HT-29 (cell line): Measurements from ENCODE around the gene SDC4. TPM values are rescaled to one million over a fixed set of nuclear protein-coding genes. Genes with fewer than 3 reads are reported as not detected.
"Not testable (repeated sequence)": the region's sequence is repeated elsewhere in the genome, so short reads cannot be mapped to it uniquely, and the experiment has no call there.

Source experiments
- DNase-seq: peaks from one replicate; pipeline ENCODE4 v3.0.0-alpha.2; 2015; ENCODE audit warnings: low spot score
- total RNA-seq: library from RNA; depleted of rRNA; stranded (reverse); fragments of >200 nt; shearing (Covaris generic); gene quantifications from 2 replicates; pipeline ENCODE4 v1.2.3, GENCODE V29; 2014

SDC4 gene
- total RNA-seq, 1 experiment from 2014 or later, result 90.1 TPM

DNA sequence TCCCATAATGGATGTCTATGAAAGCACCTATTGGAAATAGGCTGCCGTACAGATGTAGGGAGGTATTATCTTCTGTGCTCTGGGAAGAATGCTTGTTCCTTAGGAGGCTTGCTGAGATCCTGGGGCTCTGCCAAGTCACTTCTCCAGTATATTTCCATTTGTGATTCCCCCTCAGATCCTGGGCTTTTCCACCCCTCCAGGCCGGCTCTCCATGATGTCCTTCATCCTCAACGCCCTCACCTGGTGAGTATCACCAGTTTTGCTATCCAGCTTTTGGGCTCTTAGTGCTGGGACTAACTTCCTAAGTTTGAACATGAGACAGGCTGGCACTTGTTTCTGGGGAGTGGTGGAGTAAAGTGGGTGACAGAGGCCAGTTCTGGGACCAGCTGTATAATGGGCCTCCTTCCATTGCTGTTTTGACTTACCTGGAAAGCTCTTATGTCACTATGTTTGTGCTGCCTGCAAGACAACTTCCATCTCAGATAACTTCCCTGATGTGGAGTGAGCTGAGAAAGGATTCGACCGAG is 17.3 kb upstream of the SDC4 start:
- DNase-seq, result no peak

DNA sequence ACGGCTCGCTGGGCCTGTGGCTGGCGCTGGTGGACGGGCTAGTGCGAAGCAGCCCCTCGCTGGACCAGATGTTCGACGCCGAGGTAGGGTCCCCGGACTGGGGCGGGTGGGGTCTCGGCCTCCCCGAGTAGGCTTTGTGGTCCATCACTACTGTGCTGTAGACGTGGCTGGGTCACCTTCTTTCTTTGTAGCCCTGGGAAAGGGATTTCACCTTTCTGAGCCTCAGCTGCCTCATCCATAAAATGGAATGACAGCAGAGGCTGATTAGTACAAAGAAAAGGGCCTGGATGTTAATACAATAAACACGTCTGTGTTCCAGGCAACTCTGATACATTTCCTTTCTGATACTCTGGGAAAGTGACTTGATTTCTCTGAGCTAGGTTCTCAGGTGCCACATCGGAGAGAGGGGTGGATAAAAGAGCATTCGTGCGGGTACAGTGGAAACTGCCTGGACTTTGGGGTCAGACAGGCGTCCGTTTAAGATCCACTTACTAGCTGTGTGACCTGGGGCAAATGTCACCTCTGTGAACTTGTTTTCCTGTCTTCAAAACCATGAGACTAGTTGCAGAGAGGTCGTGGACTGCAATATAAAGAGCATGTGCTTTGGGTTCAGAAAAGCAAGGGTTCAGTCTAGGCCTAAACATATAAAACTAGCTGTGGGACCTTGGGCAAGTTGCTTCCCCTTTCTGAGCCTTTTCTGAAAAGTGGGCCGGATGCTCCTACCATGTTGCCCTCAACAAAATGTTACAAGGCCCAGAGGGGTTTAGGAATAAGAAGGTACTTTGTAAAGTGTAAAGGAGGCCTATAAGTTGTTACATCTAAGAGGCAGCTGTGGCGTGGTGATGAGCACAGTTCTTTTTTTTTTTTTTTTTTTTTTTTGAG is 15.6 kb upstream of the SDC4 start:
- no peak for DNase-seq

DNA sequence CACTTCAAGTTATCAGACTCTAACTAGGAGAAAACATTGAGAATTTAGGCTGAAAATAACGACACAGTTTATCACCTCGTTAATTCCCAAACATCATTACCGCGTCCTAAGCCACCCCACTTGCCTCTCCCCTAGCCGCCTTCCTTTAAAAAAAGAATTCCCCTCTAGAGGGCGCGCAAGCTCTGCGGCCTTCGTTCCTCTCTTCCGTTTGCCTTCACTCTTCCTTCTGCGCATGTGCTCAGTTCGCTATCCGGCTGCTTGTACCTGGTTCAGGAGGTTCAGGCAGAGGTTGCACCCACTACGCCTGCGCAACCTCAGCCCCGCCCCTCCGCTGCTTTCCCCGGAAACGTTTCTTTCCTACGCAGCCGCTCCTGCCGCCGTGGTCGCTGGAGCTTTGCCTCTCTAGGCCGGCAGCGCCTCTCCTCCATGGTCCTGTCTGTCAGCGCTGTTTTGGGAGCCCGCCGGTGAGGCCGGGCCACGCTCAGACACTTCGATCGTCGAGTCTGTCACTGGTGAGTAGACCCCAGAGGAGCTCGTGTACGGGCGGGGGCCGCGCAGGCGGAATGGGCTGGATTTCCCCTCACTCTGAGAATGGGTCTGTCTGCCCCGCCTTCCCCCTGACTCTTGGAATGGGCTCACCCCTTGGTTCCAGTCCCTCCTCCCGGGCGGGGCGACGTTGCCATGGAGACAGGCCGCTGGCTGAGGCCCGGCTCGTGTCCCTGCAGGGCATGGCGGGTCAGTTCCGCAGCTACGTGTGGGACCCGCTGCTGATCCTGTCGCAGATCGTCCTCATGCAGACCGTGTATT is 14.8 kb upstream of the SDC4 start, which contains the start of gene SYS1:
Gene SYS1 (plus strand): TSS at position 353 of the 807 bp plus-strand sequence. CDS start 376 bp downstream, at position 729.
- DNase-seq, result peak; percentile 100

DNA sequence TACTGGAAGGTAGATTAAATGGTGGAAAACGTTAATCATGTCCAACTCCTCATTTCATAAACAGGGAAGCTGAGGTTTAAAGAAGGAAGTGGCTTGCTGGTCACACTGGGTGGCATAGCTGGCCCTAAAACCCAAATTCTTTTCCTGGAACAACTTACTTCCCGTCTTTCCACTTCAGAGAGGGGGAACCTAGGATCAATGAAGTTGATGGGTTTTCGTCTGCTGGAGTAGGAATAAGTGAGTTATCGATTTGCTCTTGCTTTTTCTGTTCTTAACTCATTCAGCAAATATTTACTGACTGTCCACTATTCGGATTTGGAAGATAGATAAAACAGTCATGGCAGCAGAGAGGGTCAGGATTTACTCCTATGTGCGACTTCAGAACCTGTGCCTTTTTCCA is 13.6 kb upstream of the SDC4 start:
- DNase-seq, result no peak

DNA sequence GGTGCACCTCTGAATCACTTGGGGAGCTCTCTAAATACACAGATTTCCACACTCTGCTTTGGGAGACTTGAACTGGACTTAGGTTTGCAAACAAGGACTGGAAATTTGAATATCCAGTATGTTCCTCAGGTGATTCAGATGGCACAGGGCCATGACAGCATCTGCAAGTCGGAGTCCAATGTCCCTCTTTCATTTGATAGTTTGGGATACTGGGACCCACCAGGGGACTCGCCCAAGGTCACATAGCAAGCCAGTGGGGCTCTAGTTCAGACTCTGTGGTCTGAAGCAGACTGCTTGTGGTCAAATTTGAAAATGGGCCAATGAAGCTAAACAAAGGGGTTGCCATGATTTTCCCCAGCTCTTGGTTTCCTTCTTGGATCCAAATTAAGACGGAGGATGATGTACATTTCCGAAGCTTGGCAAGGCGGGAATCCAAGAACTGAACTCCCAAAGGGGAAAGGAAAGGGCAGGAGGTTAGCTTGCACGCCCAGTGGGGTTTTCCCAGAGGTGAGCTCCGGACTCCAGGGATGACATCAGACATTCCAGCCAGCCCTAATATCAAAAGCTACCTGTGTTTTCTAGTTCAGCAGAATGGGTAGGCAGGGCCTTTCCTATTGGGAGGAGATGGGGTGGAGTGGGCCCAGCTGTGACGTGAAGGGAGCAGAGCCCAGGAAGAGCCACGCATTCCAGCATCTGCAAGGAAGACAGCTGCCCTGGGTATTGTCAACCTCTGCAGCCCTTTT is 11.4 kb upstream of the SDC4 start:
- DNase-seq, result peak; percentile 80

DNA sequence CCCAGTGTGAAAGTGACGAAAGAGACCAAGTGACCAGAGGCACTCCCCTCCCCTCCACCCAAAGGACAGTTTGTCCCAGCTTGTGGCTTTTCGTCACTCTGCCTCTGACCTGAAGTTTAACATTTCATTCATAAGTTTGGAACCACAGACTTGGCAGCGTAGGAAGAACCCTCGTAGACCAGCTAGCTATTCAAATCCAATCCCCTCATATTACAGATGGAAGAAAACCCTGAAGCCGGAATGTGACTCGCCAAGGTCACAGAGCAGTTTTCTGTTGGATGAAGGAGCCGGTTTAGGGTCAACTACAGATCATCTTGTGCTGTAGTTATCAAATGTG is 10.8 kb upstream of the SDC4 start:
- DNase-seq, result no peak

DNA sequence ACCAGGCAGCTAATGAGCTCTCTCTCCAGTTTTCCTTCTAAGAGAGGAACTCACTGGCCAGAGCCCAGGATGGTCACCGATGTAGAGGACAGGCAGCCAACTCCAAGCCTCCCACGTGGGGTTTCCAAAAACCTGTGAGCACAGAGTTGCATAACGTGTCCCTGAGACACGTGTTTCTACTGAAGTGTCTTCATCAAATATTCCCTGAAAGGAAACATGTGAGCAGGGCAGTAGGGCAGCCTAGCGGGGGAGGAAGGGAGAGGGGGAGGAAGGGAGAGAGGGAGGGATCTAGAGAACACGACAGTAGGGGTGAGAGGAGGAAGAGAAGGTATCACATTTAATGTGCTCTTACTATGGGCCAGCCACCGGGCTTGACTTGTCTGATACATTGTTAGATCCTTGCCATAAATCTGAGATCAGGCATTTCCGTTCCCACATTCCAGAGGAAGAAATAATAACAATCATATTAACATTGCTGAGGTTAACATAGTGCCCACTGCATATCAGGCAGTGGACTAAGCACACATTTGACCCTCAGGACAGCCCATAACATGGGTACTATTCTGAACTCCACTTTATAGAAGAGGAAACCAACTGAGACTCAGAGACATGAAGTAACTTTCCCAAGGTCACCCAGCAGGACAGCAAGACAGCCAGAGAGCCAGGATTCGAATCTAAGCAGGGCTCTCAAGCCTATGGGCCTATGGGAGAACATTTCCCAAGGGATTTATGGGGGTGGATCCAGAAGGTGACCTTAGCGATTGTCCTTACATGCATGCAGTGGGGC is 10.3 kb upstream of the SDC4 start:
- DNase-seq, result no peak

DNA sequence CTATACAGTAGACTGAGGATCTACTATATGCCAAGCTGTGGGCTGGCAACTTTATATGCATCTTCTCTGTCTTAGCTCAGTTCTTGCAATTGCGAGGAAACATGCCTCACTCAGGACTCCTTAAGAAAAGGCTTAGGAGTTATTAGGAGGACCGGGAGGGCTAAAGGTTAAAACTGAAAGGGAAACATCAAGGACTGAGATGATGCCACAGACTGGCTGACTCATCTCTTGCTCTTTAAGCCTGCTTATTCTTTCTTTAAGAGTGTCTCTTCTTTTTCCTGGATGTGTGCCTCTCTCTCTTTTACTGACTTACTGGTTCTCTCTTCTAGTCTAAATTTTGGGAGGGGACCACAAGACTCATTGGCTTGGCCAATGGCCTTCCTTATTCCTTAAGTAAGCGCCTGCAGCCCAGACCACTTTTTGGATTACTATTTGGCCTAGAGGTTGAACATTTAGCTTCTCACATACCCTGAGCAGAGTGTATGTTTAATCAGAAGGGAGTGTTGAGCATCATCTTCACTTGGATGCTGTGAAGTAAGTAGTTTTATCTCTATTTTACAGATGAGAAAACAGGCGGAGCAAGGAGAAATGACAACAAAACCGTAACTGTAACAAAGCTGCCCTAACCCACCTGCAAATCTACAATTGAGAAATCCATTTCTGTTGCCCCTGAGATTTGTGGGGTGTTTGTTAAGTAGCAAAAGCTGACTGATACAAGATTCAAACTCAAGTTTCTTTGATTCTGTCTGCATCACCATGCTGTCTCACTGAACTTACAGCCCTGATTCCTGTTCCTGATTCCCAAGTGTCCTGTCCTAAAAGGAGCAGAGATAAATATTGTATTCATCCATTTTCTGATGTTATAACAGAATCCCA is 7.2 kb upstream of the SDC4 start:
- no peak for DNase-seq

DNA sequence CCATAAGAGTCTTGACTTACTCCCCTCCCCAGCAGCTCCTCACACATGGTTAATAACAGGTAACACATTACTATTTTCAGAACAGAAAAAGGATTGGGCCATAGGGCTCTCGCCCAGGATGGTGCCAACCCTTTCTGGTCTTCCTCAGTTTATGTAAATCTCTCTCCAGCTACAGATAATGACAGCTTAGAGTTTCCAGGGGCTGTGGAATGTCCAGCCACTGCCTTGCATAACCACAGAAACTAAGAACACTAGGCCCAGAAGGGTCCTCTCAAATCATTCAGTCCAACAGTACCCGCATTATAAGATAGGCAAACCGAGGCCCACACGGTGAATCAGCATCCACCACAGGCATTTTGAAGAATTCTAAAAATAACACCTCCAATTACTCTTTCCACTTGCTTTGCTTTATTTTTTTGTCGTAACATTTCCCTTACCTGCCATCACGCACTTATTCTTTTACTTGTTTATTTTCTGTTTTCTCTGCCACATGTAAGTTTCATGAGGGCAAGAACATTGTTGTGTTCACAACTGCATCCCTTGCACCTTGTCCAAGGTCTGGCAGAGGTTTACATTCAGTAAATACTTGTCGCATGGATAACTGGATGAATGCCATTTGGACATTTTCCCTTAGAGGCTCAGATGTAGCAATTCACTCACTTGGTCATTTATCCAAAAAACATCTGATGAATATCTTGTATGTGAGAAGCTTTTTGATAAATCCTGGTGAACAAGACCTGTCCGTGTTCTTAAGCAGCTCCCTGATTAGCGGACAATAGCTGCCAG is 6.4 kb upstream of the SDC4 start:
- DNase-seq, result no peak

DNA sequence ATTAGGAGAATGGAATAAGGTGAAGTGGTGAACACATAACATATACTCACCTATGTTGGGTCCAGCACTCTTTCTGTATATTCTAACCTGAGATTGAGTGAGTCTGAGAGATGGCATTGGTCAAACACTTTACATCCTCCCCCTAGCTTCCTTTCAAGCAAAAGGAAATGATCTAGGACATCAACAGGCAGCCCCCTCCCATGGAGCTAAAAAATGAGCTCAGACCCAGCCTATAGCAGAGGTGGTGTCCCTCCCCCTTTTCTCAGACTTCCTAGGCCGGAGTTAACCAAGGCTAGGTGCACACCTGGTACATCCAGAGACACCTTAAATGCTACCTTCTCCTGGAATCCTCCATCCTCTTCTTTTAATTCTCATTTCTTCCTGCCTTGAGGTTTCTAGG is 5.5 kb upstream of the SDC4 start:
- DNase-seq, result no peak

DNA sequence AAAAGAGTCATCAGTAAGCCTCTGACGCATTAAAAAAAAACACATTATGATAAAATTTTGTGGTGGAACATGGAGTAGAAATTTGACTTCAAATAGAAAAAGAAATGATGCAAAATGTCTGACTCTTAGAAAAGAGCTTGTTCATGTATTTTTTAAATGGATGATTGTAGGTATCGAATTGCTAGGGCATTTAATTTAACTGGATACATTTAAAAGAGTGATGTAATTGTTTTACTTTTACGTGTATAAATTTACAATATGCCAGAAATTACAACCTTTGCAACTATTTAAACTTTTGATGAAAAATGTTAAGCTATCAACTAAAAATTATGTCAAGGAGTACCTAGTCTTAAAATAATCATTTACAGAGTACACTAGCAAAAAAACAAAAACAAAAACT is 4.5 kb upstream of the SDC4 start:
- no peak for DNase-seq

DNA sequence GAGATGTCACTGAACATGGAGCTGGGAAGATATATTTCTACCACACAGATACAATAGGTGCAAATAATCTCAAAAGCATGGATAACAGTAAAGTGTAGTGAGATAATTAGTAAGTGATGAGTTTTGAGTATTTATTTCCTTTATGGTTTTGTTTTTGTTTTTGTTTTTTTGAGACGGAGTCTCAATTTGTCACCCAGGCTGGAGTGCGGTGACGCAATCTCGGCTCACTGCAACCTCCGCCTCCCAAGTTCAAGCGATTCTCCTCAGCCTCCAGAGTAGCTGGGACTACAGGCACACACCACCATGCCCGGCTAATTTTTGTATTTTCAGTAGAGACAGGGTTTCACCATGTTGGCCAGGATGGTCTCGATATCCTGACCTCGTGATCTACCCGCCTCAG is 2.6 kb upstream of the SDC4 start:
- DNase-seq, result not testable (repeated sequence)

DNA sequence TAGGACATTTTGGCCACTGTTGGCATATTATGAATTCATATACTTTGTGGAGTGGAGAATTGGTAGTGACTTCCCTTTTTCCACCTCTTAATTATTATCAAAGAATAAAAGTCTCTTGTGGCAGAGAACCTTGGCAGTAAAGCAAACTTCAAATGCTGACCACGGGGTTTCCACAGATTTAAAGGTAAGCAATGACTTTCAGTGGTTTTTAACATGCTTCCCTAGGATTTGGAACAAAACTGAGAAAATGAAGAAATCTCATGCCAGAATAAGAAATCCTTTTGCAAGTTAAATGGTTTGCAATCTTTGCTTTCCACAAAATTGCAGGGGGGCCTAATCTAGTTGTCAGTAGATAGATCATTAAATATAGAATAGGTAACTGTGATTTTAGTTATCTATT is 2.0 kb upstream of the SDC4 start:
- no peak for DNase-seq

DNA sequence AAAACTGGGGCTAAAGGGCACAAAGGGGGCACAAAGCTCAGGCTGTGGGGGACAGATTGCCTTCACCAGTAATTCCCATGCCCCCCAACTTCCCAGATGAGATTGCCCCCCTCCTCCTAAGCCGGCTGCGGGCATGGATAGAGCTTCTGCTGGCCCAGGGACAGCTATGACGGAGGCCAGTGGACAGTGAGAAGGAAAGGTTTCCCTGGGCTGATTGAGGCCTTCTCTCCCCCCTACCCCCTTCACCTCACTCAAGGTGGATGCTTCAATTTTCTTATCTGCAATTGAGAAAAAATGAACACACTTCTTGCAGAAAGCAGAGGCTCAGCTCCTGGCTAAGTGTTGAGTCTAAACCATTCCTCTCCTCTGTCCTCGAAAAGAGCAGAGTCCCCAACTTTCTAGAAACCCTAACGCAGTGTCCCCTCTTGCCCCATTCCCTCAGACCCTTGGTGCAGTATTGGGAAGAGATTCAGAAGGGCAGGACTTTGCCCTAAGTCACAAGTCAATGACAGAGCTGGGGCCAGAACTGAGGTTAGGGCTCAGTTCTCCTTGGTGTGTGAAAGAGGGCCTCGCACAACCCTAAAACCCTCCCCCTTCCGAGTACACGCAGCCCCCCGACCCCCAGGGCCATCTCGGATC is 808 bp downstream of the SDC4 start:
- peak; percentile 41 for DNase-seq

DNA sequence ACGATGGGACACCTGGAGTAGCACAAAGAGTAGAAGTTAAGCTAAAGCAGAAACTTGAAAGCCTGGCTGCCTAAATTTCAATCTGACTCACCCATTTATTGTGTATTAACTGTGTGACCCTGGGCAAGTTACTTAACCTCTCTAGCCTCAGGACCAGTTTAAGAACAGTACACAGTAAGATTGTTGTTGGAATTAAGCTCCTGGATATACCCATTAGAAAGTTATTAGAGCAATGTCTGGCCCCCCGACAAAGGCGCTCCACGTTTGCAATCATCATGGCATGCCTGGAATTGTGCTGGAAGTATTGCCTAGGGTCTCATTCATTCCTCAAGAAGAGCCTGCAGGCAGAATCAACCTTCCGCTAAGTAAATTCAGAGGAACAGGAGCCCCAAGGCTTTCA is 1.4 kb downstream of the SDC4 start:
- DNase-seq, result peak; percentile 36

DNA sequence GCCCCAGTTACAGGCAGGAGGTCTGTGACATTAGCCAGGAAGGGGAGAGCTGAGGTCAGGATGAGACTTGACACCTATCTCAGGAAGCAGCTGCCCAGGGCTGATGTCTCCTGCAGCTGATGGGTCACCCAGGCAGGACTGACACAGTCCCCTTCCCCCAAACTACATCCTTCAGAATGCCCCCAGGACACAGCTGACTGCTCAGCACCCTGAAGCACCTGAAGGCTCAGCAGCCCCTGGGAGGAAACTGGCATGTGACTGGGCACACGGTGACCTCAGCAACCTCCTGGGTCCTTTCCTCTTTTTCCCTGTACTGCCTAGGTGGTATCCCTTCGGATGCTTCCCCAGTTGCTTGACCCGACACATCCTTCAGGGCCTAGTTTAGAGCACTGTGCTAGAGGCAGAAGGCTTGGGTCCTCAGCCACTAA is 1.9 kb downstream of the SDC4 start:
- DNase-seq, result peak; percentile 39

DNA sequence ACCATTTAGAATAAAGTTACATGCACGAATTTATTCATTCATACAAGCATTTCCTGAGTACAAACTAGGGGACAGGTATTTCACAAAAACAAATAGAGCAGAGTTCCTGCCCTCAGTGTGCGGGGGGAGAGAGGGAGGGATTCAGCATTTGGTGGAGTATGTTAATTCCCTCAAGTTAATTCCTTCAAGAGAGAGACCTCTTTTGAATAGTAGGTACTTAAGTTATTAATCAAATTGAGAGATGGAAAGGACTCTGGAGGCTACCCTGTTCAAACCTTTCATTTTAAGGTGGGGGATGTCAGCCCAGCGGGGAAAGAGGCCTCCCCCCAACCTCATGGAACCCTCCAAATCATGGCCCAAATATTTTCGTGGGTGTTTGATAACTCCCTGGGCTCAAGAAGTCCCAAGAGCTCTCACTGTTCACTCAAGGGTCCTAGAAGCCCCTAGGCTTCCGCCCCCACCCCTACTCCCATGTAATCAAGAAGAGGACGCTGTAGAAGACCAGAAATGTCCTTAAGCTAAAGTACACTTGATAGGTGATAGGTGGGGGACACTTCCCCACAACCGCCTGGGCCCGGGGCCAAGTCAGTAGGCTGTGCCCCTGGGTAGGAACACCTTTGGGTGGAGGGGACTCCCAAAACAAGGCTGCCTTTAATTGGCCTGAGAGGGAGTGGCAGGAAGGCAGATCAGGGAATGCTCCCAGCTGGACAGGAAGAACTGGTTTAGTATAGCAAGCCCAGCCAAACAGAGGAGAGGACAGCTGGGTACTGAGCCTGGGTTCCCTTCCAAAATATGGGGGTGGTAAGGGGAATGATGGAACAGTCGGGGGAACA is 2.9 kb downstream of the SDC4 start:
- peak; percentile 92 for DNase-seq
